NB4 (cell line): Measurements from ENCODE around the gene ZNF212.

ENCODE experiments used
- DNase-seq: peaks from one replicate; pipeline ENCODE4 v3.0.0; 2010; ENCODE audit warnings: low read depth
- H3K4me3 ChIP-seq: one replicate; pipeline ENCODE4 v1.5.1; 2011; ENCODE audit warnings: mild to moderate bottlenecking, low read depth, low read length, moderate library complexity
- CTCF ChIP-seq: IDR thresholded peaks from one replicate; pipeline ENCODE4 v1.5.1; 2012; ENCODE audit warnings: low read depth, low read length
- MAX ChIP-seq: IDR thresholded peaks from 2 replicates; pipeline ENCODE4 v1.6.1; 2011; ENCODE audit warnings: low read depth, low read length
- MYC ChIP-seq: IDR thresholded peaks from 2 replicates; pipeline ENCODE4 v1.6.1; 2011; ENCODE audit warnings: low read depth, low read length
- POLR2A ChIP-seq: IDR thresholded peaks from 2 replicates; pipeline ENCODE4 v1.6.1; 2011; ENCODE audit warnings: mild to moderate bottlenecking; ENCODE audit not compliant: insufficient read length; ENCODE audit errors: extremely low read depth

Gene ZNF212

GRCh38 chr7:149277871-149278270 is 38.4 kb downstream of the ZNF212 start:
- no peak for TF ChIP-seq MYC
- H3K4me3 ChIP-seq: no peak overlapping the region
- no peak for DNase-seq

- no peak for DNase-seq
- TF ChIP-seq MAX (no peak), POLR2A (no peak), MYC (no peak), CTCF (no peak)
- no peak overlapping the region for H3K4me3 ChIP-seq
Observed at GRCh38 chr7:149278396-149278795, 38.9 kb downstream of the ZNF212 start.

- DNase-seq: no peak
- no peak overlapping the region for H3K4me3 ChIP-seq
- TF ChIP-seq POLR2A (no peak), CTCF (no peak)
Observed at GRCh38 chr7:149279111-149279743, 39.8 kb downstream of the ZNF212 start.

GRCh38 chr7:149280151-149280550 is 40.7 kb downstream of the ZNF212 start:
- H3K4me3 ChIP-seq: no peak overlapping the region
- DNase-seq: no peak
- TF ChIP-seq MAX (no peak), CTCF (no peak), MYC (no peak), POLR2A (no peak)

GRCh38 chr7:149280661-149281507 is 41.4 kb downstream of the ZNF212 start:
- no peak for DNase-seq
- no peak overlapping the region for H3K4me3 ChIP-seq
- no peak for TF ChIP-seq MYC
- no peak for TF ChIP-seq POLR2A
- TF ChIP-seq CTCF: no peak
- no peak for TF ChIP-seq MAX

GRCh38 chr7:149281508-149282330 is 42.3 kb downstream of the ZNF212 start:
- DNase-seq: no peak
- TF ChIP-seq CTCF (no peak), MAX (no peak)
- no peak overlapping the region for H3K4me3 ChIP-seq
